Cardiac muscle cell (in vitro differentiated cells and primary cell): Measurements from ENCODE around the gene RTTN. TPM values are rescaled to one million over a fixed set of nuclear protein-coding genes. Genes with fewer than 3 reads are reported as not detected.

Source experiments
- DNase-seq, 2 donors: peaks; one replicate each; pipeline versions ENCODE4 v3.0.0 to v3.0.0-alpha.2; 2010 to 2017; ENCODE audit warnings: low read depth in 1 of 2, low spot score in 1 of 2
- H3K27ac ChIP-seq: fragments of 200-600 bp; sonication (generic); 2 replicates; pipeline ENCODE4 v1.5.1; 2016
- H3K27me3 ChIP-seq: fragments of 200-600 bp; sonication (generic); 2 replicates; pipeline ENCODE4 v1.6.0; 2016; ENCODE audit warnings: control low read depth
- H3K36me3 ChIP-seq: fragments of 200-600 bp; sonication (generic); 2 replicates; pipeline ENCODE4 v1.5.1; 2016; ENCODE audit warnings: control low read depth
- H3K4me1 ChIP-seq: fragments of 200-600 bp; sonication (generic); 2 replicates; pipeline ENCODE4 v1.8.1; 2017; ENCODE audit warnings: low read depth, mild to moderate bottlenecking, mixed run types
- H3K4me3 ChIP-seq: fragments of 200-600 bp; sonication (generic); 2 replicates; pipeline ENCODE4 v1.5.1; 2016; ENCODE audit warnings: mild to moderate bottlenecking
- H3K9me3 ChIP-seq: fragments of 200-600 bp; sonication (generic); 2 replicates; pipeline ENCODE4 v1.5.1; 2017; ENCODE audit warnings: low read depth, mild to moderate bottlenecking, control low read depth
- CTCF ChIP-seq: IDR thresholded peaks from 2 replicates; pipeline ENCODE4 v1.5.1; 2012; ENCODE audit warnings: low read depth, mild to moderate bottlenecking, low read length
- polyA plus RNA-seq: library from polyadenylated mRNA; unstranded; fragments of >200 nt; fragmentation: Nextera tagmentation; extraction: Ambion mirVana; gene quantifications from 2 replicates; pipeline ENCODE4 v1.2.1, GENCODE V29; 2016
- total RNA-seq: library from RNA; depleted of rRNA; stranded (reverse); fragments of >200 nt; gene quantifications from 2 replicates; pipeline ENCODE4 v1.2.3, GENCODE V29; 2016

Gene RTTN
- total and polyA plus RNA-seq, 2 experiments from 2014 or later, result 4.7 to 21.7 TPM

- no peaks in the 10 kb centered on the region for H3K9me3 ChIP-seq
- no peak for DNase-seq
- TF ChIP-seq CTCF, result no peak
- H3K27ac ChIP-seq, result no peak overlapping the region
- H3K27me3 ChIP-seq, result no peaks in the 10 kb centered on the region
- H3K4me3 ChIP-seq, result no peak overlapping the region
- H3K36me3 ChIP-seq, result peaks cover 16% of the 10 kb centered on the region
- H3K4me1 ChIP-seq, result peaks cover 11% of the 10 kb centered on the region
Observed at GRCh38 chr18:70197026-70197425, 8.5 kb downstream of the RTTN start.

GRCh38 chr18:70195852-70196434 lies 9.5 kb downstream of the RTTN start:
- peak; percentile 83 for TF ChIP-seq CTCF
- peaks cover 11% of the 10 kb centered on the region for H3K4me1 ChIP-seq
- H3K27me3 ChIP-seq, result no peaks in the 10 kb centered on the region
- H3K27ac ChIP-seq, result no peak overlapping the region
- no peaks in the 10 kb centered on the region for H3K9me3 ChIP-seq
- DNase-seq, result peak; percentile 59 to 75
- no peak overlapping the region for H3K4me3 ChIP-seq
- peaks cover 20% of the 10 kb centered on the region for H3K36me3 ChIP-seq

- no peak for TF ChIP-seq CTCF
- peak in 1 of 2 donors; percentile 13 for DNase-seq
- Histone ChIP-seq H3K36me3 (peaks cover 13% of the 10 kb centered on the region), H3K4me1 (peaks cover 11% of the 10 kb centered on the region), H3K27ac (peak overlapping the region; percentile 62), H3K27me3 (no peaks in the 10 kb centered on the region), H3K9me3 (no peaks in the 10 kb centered on the region), H3K4me3 (no peak overlapping the region)
Observed at GRCh38 chr18:70195014-70195614, 10.4 kb downstream of the RTTN start.

- peaks cover 11% of the 10 kb centered on the region for H3K4me1 ChIP-seq
- H3K36me3 ChIP-seq, result peaks cover 17% of the 10 kb centered on the region
- no peaks in the 10 kb centered on the region for H3K9me3 ChIP-seq
- H3K4me3 ChIP-seq, result no peak overlapping the region
- no peak for TF ChIP-seq CTCF
- H3K27ac ChIP-seq, result peak overlapping the region; percentile 62
- DNase-seq, result no peak
- H3K27me3 ChIP-seq, result no peaks in the 10 kb centered on the region
Observed at GRCh38 chr18:70194227-70194890, 11.1 kb downstream of the RTTN start.

GRCh38 chr18:70190529-70190928 lies 15.0 kb downstream of the RTTN start:
- peak in 1 of 2 donors; percentile 21 for DNase-seq
- TF ChIP-seq CTCF, result no peak
- Histone ChIP-seq H3K27ac (no peak overlapping the region), H3K27me3 (no peaks in the 10 kb centered on the region), H3K4me3 (no peak overlapping the region), H3K9me3 (no peaks in the 10 kb centered on the region), H3K4me1 (peaks cover 8% of the 10 kb centered on the region), H3K36me3 (peaks cover 11% of the 10 kb centered on the region)
